ENCODE results near the gene KLK6.

- TF ChIP-seq POLR2AphosphoS5 (IDR thresholded peaks at IDR 0.05; ENCODE audit: low read depth, low read length) (no peak), POLR2A (IDR thresholded peaks at IDR 0.05; ENCODE audit: low read depth, low read length) (no peak), TAF1 (IDR thresholded peaks at IDR 0.05; ENCODE audit: low read depth, low read length) (no peak), POU2F2 (IDR thresholded peaks at IDR 0.05; ENCODE audit: low read depth, low read length) (no peak)
Measured at GRCh38 chr19:50916069-50916468, 53.3 kb downstream of the KLK6 start.
